Adipocyte (in vitro differentiated cells): ENCODE data around the gene CLPTM1L.
"Not testable (repeated sequence)": the region's sequence is repeated elsewhere in the genome, so short reads cannot be mapped to it uniquely, and the experiment has no call there.

Source experiments
- DNase-seq: peaks from one replicate; pipeline ENCODE4 v3.0.0-alpha.2; 2015; ENCODE audit warnings: low read depth
- H3K27me3 ChIP-seq: replicated peaks from 2 replicates; pipeline ENCODE4 v1.7.0; 2013; ENCODE audit warnings: mild to moderate bottlenecking, low read length, moderate library complexity; ENCODE audit not compliant: control insufficient read depth, insufficient read depth
- H3K36me3 ChIP-seq: 2 replicates; pipeline ENCODE4 v1.7.0; 2013; ENCODE audit warnings: low read length, mild to moderate bottlenecking, moderate library complexity; ENCODE audit not compliant: control insufficient read depth, insufficient read depth, severe bottlenecking
- H3K4me1 ChIP-seq: 2 replicates; pipeline ENCODE4 v1.7.0; 2013; ENCODE audit warnings: mild to moderate bottlenecking, low read length, moderate library complexity; ENCODE audit not compliant: control insufficient read depth, insufficient read depth
- H3K4me3 ChIP-seq: 2 replicates; pipeline ENCODE4 v1.7.0; 2013; ENCODE audit warnings: mild to moderate bottlenecking, low read length, moderate library complexity
- H3K9ac ChIP-seq: 2 replicates; pipeline ENCODE4 v1.7.0; 2013; ENCODE audit warnings: mild to moderate bottlenecking, low read length, moderate library complexity
- H3K9me3 ChIP-seq: 2 replicates; pipeline ENCODE4 v1.7.0; 2013; ENCODE audit warnings: mild to moderate bottlenecking, low read length, moderate library complexity; ENCODE audit not compliant: control insufficient read depth

CLPTM1L gene

DNA sequence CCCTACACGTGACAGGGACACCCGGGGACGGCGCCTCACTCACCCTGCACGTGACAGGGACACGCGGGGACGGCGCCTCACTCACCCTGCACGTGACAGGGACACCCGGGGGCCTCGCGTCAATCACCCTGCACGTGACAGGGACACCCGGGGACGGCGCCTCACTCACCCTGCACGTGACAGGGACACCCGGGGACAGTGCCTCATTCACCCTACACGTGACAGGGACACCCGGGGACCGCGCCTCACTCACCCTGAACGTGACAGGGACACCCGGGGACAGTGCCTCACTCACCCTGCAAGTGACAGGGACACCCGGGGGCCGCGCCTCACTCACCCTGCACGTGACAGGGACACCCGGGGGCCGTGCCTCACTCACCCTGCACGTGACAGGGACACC, 55.3 kb downstream of the CLPTM1L start:
- H3K9me3 ChIP-seq, result peaks cover 12% of the 10 kb centered on the region
- not testable (repeated sequence) for H3K4me3 ChIP-seq, DNase-seq, H3K4me1 ChIP-seq, H3K36me3 ChIP-seq, H3K9ac ChIP-seq
- H3K27me3 ChIP-seq, result peaks cover 15% of the 10 kb centered on the region

DNA sequence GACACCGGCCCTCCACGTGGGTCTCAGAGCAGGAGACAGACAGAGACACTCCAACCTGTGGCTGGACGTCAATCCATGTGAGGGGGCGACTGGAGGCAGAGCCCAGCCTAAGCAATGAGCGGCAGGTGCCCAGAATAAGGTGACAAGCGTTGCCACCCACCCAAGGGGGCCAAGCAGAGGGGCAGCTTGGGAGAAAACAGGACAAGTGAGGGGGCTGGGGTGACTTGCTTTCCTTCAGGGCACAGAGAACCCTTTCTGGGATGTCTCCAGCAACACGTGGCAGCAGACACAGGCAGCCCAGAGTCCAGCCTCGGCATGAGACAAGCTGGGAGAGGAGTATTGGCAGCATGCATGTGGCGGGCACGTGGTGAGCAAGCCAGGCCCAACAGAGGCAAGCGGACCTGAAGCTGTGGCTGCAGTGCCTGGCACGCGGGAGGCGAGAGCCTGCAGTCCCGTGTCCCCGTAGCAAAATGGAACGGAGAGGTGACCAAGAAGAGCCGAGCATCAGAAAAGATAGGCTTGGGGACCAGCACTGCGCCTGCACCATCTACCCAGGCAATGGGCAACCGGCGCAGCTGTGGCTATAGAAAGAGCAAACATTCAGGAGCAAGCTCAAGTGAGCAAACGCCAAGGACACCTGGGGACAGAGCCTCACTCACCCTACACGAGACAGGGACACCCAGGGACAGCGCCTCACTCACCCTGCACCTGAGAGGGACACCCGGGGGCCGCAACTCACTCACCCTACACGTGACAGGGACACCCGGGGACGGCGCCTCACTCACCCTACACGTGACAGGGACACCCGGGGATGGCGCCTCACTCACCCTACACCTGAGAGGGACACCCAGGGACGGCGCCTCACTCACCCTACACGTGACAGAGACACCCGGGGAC, 56.2 kb downstream of the CLPTM1L start:
- Histone ChIP-seq H3K9ac (no peak overlapping the region), H3K9me3 (peaks cover 12% of the 10 kb centered on the region), H3K27me3 (peaks cover 15% of the 10 kb centered on the region), H3K4me3 (no peak overlapping the region), H3K36me3 (no peaks in the 10 kb centered on the region), H3K4me1 (no peaks in the 10 kb centered on the region)
- no peak for DNase-seq

DNA sequence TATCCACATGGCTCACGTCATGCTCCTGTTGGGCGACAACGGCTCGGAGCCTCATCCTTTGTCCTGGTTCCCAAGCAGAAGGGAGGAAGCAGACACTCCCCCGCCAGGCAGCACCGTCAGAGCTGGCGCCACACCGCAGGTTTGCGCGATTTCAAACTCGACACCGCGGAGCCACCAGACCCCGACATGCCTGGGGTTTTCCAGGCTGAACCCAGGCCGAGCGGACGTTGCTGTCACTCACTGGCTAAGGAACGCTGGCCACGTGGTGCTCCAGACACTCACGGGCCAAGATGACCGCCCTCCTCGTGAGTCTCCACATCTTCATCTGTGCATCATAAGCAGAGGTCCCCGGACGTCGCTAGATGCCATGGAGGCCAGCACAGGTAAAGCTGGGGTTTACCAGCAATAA, 59.0 kb downstream of the CLPTM1L start:
- no peak overlapping the region for H3K4me3 ChIP-seq
- no peaks in the 10 kb centered on the region for H3K4me1 ChIP-seq
- peaks cover 12% of the 10 kb centered on the region for H3K9me3 ChIP-seq
- H3K36me3 ChIP-seq, result no peaks in the 10 kb centered on the region
- no peaks in the 10 kb centered on the region for H3K27me3 ChIP-seq
- no peak for DNase-seq
- H3K9ac ChIP-seq, result no peak overlapping the region

DNA sequence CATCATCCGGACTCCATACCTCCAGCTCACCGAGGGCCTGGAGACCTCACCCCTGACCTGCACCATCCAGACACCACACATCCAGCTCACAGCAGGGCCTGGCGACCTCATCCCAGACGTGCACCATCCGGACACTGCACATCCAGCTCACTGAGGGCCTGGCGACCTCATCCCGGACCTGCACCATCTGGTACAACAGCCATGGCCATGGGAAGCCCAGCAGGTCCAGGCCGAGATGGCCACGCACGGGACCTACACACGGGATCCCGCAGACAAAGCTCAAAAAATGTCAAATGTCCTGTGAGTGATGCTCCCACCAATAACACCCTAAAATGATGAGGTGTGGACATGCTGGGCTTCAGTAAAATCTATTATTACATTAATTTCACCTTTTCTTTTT, 59.8 kb downstream of the CLPTM1L start:
- Histone ChIP-seq H3K9me3 (peaks cover 12% of the 10 kb centered on the region), H3K4me3 (no peak overlapping the region), H3K4me1 (no peaks in the 10 kb centered on the region), H3K27me3 (no peaks in the 10 kb centered on the region), H3K36me3 (no peaks in the 10 kb centered on the region), H3K9ac (no peak overlapping the region)
- no peak for DNase-seq

DNA sequence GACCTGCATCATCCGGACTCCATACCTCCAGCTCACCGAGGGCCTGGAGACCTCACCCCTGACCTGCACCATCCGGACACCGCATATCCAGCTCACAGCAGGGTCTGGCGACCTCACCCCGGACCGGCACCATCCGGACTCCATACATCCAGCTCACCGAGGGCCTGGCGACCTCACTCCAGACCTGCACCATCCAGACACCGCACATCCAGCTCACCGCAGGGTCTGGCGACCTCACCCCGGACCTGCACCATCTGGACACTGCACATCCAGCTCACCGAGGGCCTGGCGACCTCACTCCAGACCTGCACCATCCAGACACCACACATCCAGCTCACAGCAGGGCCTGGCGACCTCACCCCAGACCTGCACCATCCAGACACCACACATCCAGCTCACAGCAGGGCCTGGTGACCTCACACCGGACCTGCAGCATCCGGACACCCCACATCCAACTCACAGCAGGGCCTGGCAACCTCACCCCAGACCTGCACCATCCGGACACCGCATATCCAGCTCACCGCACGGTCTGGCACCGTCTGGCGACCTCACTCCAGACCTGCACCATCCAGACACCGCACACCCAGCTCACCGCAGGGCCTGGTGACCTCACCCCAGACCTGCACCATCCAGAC, 60.4 kb downstream of the CLPTM1L start:
- not testable (repeated sequence) for H3K27me3 ChIP-seq, H3K9ac ChIP-seq, H3K4me1 ChIP-seq, DNase-seq, H3K4me3 ChIP-seq, H3K36me3 ChIP-seq
- H3K9me3 ChIP-seq, result peaks cover 12% of the 10 kb centered on the region

DNA sequence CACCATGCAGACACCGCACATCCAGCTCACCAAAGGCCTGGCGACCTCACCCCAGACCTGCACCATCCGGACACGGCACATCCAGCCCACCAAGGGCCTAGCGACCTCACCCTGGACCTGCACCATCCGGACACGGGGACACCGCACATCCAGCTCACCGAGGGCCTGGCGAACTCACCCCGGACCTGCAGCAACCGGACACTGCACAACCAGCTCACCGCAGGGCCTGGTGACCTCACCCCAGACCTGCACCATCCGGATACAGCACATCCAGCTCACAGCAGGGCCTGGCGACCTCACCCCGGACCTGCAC, 61.2 kb downstream of the CLPTM1L start:
- H3K27me3 ChIP-seq, DNase-seq, H3K36me3 ChIP-seq, H3K4me1 ChIP-seq, H3K4me3 ChIP-seq, H3K9ac ChIP-seq: not testable (repeated sequence)
- H3K9me3 ChIP-seq, result peaks cover 12% of the 10 kb centered on the region

DNA sequence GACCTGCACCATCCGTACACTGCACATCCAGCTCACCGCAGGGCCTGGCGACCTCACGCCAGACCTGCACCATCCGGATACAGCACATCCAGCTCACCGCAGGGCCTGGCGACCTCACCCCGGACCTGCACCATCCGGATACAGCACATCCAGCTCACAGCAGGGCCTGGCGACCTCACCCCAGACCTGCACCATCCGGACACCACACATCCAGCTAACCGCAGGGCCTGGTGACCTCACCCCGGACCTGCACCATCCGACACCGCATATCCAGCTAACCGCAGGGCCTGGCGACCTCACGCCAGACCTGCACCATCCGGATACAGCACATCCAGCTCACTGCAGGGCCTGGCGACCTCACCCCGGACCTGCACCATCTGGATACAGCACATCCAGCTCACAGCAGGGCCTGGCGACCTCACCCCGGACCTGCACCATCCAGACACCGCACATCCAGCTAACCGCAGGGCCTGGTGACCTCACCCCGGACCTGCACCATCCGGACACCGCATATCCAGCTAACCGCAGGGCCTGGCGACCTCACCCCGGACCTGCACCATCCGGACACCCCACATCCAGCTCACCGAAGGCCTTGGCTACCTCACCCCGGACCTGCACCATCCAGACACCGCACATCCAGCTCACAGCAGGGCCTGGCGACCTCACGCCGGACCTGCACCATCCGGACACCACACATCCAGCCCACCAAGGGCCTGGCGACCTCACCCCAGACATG, 61.7 kb downstream of the CLPTM1L start:
- H3K36me3 ChIP-seq, H3K4me3 ChIP-seq, DNase-seq, H3K27me3 ChIP-seq, H3K9ac ChIP-seq, H3K9me3 ChIP-seq, H3K4me1 ChIP-seq: not testable (repeated sequence)

DNA sequence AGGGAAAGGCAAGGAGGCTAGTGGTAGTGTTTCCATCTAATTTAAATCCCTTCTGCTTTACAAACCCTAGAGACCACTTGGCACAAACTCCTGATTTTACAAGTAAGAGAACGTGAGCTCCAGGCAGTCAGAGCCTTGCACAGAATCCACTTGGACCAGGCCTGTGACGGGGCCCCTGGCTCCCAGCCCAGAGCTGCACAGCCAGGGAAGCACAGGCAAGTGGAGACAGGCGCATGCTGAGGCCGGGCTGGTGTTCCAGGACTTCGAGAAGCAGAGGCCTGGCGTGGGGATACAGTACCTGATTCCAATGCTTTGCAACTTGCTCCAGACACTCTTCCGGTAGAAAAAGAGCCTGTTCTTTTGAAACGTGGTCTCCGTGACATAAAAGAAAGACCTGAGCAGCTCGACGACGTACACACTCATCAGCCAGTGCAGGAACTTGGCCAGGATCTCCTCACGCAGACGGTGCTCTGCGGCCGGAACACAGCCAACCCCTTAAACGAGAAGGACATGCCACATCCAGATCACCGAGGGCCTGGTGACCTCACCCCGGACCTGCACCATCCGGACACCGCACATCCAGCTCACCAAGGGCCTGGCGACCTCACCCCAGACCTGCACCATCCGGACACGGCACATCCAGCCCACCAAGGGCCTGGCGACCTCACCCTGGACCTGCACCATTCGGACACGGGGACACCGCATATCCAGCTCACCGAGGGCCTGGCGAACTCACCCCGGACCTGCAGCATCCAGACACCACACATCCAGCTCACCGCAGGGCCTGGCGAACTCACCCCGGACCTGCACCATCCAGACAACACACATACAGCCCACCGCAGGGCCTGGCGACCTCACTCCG, 62.5 kb downstream of the CLPTM1L start:
- Histone ChIP-seq H3K4me1 (no peaks in the 10 kb centered on the region), H3K36me3 (no peaks in the 10 kb centered on the region), H3K4me3 (no peak overlapping the region), H3K9me3 (no peaks in the 10 kb centered on the region), H3K27me3 (no peaks in the 10 kb centered on the region), H3K9ac (no peak overlapping the region)
- no peak for DNase-seq

DNA sequence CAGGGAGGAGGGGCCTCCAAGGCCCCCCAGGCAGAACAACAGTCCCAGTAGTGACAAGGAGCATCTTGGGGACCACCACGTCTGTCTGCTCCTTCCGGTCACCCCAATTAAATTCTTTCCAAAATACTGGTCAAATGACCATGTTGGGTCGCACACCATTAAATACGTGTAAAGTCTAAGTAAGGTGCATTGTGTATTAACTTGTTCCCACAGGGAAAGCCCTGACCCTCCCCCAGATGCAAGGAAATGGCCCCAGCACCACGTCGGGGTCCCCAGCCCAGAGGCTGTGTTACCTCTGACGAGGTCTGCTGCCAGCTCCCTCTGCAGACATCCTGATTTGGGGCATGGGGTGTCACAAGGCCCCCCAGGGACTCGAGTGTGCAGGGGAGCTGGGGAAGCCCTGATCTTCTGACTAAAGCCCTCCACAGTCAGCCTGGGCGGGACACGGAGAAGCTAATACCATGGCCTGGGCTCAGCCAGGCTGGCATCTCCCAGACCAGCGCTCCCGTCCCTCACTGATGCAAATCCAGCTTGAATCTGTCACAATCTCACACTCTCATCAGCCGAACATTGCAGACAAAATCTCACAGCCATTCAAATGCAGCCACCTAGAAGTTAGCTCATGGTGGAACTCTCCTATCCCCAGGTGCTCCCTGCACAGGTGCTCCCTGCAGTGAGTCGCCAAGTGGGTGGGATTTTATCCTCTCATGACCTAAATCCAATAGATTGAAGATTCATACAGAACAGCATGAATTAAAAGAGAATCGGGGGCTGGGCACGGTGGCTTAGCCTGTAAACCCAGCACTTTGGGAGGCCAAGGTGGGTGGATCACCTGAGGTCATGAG, 63.6 kb downstream of the CLPTM1L start:
- no peaks in the 10 kb centered on the region for H3K9me3 ChIP-seq
- no peaks in the 10 kb centered on the region for H3K36me3 ChIP-seq
- H3K9ac ChIP-seq, result no peak overlapping the region
- H3K4me1 ChIP-seq, result no peaks in the 10 kb centered on the region
- no peak overlapping the region for H3K4me3 ChIP-seq
- no peak for DNase-seq
- H3K27me3 ChIP-seq, result no peaks in the 10 kb centered on the region

DNA sequence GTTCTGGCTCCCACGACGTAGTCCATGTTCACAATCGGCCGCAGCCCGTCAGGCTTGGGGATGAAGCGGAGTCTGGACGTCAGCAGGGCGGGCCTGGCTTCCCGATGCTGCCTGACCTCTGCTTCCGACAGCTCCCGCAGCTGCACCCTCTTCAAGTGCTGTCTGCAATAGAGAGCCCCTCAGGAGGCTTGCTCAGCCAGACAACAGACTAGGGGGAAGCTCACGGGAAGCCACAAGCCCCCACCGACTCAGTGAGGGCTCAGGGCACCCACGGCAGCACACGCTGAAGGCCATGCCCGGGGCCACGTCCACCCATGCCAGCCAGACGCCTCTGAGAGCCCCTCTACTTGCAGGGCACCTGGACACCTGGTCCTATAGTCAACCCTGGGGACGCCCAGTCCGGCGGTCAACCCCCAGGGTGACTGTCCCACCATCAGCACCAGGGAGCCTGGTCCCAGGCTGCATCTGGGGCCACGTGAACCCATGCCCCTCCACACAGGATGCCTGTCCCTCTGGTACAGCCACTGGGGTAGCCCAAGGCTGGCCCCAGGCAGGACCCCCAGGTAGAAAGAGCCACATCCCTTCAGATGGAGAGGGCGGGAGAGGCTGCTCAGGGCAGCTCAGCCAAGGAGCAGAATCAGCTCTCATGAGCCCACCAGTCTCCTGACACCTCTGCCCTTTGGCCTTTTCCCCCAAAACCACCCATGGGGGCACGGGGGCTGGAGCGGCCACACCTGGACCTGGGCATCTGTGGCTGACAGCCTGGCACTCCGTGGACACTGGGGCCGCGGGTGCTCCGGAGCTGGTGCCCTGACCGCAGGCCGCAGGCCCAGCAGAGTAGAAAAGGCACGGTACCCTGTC, 64.5 kb downstream of the CLPTM1L start:
- Histone ChIP-seq H3K36me3 (no peaks in the 10 kb centered on the region), H3K27me3 (no peaks in the 10 kb centered on the region), H3K4me3 (no peak overlapping the region), H3K9ac (no peak overlapping the region), H3K4me1 (no peaks in the 10 kb centered on the region), H3K9me3 (no peaks in the 10 kb centered on the region)
- DNase-seq, result no peak
